ENCODE results near the gene JTB.

DNA sequence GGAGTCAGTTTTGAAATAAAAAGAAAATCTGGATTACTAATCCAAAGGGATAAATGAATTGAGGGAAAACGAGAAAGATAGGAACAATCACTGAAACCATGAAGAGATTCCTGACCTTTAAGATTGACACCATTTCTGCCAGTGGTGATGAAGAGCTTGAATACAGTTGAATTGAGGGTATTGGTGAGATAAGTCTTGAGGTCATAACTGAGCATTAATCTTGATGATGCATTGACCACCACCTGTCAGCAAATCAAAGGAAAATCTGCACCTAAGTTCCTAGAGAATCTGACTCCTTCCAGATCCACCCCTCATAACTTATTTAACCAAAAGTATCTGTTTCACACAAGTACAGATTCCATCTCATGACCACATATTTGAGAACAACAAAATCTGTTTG is 34.7 kb upstream of the JTB start:
- TF ChIP-seq CTCF (conservative IDR thresholded peaks at IDR 0.05; ENCODE audit: low read depth, low read length) (no peak), EZH2 (IDR thresholded peaks at IDR 0.05; ENCODE audit: borderline replicate concordance, low read depth, low read length, poor library complexity, severe bottlenecking) (no peak)

Data from A673 (cell line).